ENCODE results near the gene GPR50.

The GPR50 gene

DNA sequence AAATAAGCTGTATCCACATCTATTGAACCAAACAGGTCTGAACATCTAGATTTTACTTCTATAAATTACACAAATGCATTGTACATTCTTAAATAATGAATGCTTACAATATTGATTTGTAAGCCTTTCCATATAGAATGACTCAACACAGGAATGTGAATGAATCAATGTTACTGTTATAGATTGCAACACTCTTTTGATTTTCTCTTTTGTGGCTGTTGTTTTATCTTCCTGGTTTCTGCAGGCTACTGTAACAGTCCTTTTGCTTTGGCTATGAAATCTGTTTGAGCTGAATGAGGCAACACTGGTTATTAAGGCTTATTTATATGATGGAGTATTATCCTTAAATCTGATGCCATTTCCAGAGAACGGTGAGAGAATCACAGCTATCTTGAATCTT, 49.5 kb downstream of the GPR50 start:
- no peak for DNase-seq
- no peaks in the 10 kb centered on the region for H3K36me3 ChIP-seq (ENCODE audit: control insufficient read depth, insufficient read depth, low read length)
- H3K27ac ChIP-seq (ENCODE audit: insufficient read depth, low read length, poor library complexity, severe bottlenecking) = no peak overlapping the region
- no peaks in the 10 kb centered on the region for H3K27me3 ChIP-seq (replicated peaks; ENCODE audit: control insufficient read depth, insufficient read depth, low read length, poor library complexity, severe bottlenecking)
- H3K4me1 ChIP-seq (ENCODE audit: control insufficient read depth, insufficient read depth, low read length, poor library complexity, severe bottlenecking) = no peaks in the 10 kb centered on the region
- H3K9me3 ChIP-seq (ENCODE audit: control insufficient read depth, low read length) = no peaks in the 10 kb centered on the region
- H3K4me3 ChIP-seq (ENCODE audit: insufficient read depth, low read depth, low read length, poor library complexity, severe bottlenecking) = no peak overlapping the region

GRCh38 chrX:151226941-151227340, 50.6 kb downstream of the GPR50 start:
- no peak overlapping the region for H3K27ac ChIP-seq (ENCODE audit: insufficient read depth, low read length, poor library complexity, severe bottlenecking)
- no peak overlapping the region for H3K4me3 ChIP-seq (ENCODE audit: insufficient read depth, low read depth, low read length, poor library complexity, severe bottlenecking)
- H3K36me3 ChIP-seq (ENCODE audit: control insufficient read depth, insufficient read depth, low read length) = no peaks in the 10 kb centered on the region
- DNase-seq = no peak
- H3K9me3 ChIP-seq (ENCODE audit: control insufficient read depth, low read length) = no peaks in the 10 kb centered on the region
- H3K27me3 ChIP-seq (replicated peaks; ENCODE audit: control insufficient read depth, insufficient read depth, low read length, poor library complexity, severe bottlenecking) = no peaks in the 10 kb centered on the region
- H3K4me1 ChIP-seq (ENCODE audit: control insufficient read depth, insufficient read depth, low read length, poor library complexity, severe bottlenecking) = no peaks in the 10 kb centered on the region

- no peak for DNase-seq
- H3K9me3 ChIP-seq (ENCODE audit: control insufficient read depth, low read length) = no peaks in the 10 kb centered on the region
- H3K27me3 ChIP-seq (replicated peaks; ENCODE audit: control insufficient read depth, insufficient read depth, low read length, poor library complexity, severe bottlenecking) = no peaks in the 10 kb centered on the region
- H3K27ac ChIP-seq (ENCODE audit: insufficient read depth, low read length, poor library complexity, severe bottlenecking) = no peak overlapping the region
- H3K4me3 ChIP-seq (ENCODE audit: insufficient read depth, low read depth, low read length, poor library complexity, severe bottlenecking) = no peak overlapping the region
- H3K36me3 ChIP-seq (ENCODE audit: control insufficient read depth, insufficient read depth, low read length) = no peaks in the 10 kb centered on the region
- H3K4me1 ChIP-seq (ENCODE audit: control insufficient read depth, insufficient read depth, low read length, poor library complexity, severe bottlenecking) = no peaks in the 10 kb centered on the region
Observed at GRCh38 chrX:151227627-151228026, 51.2 kb downstream of the GPR50 start.

- Histone ChIP-seq H3K27me3 (replicated peaks; ENCODE audit: control insufficient read depth, insufficient read depth, low read length, poor library complexity, severe bottlenecking) (no peaks in the 10 kb centered on the region), H3K9me3 (ENCODE audit: control insufficient read depth, low read length) (no peaks in the 10 kb centered on the region), H3K4me1 (ENCODE audit: control insufficient read depth, insufficient read depth, low read length, poor library complexity, severe bottlenecking) (no peaks in the 10 kb centered on the region), H3K27ac (ENCODE audit: insufficient read depth, low read length, poor library complexity, severe bottlenecking) (no peak overlapping the region), H3K4me3 (ENCODE audit: insufficient read depth, low read depth, low read length, poor library complexity, severe bottlenecking) (no peak overlapping the region), H3K36me3 (ENCODE audit: control insufficient read depth, insufficient read depth, low read length) (no peaks in the 10 kb centered on the region)
- no peak for DNase-seq
Observed at GRCh38 chrX:151228935-151229334, 52.6 kb downstream of the GPR50 start.
